ENCODE measurements around the gene TMEM80.

Gene TMEM80

GRCh38 chr11:701741-702461 lies 6.3 kb downstream of the TMEM80 start:
- no peak overlapping the region for H3K4me3 ChIP-seq (ENCODE audit: low read length)
- TF ChIP-seq ZNF274 (IDR thresholded peaks at IDR 0.05; ENCODE audit: low read depth, low read length), result no peak

- no peak overlapping the region for H3K4me3 ChIP-seq (ENCODE audit: low read length)
- no peak for TF ChIP-seq ZNF274 (IDR thresholded peaks at IDR 0.05; ENCODE audit: low read depth, low read length)
These were observed 7.1 kb downstream of the TMEM80 start for GRCh38 chr11:702462-703461.

- TF ChIP-seq ZNF274 (IDR thresholded peaks at IDR 0.05; ENCODE audit: low read depth, low read length), result no peak
- H3K4me3 ChIP-seq (ENCODE audit: low read length), result no peak overlapping the region
These were observed 7.9 kb downstream of the TMEM80 start for GRCh38 chr11:703506-703905.

GRCh38 chr11:704228-704674 lies 8.6 kb downstream of the TMEM80 start:
- no peak for TF ChIP-seq ZNF274 (IDR thresholded peaks at IDR 0.05; ENCODE audit: low read depth, low read length)
- no peak overlapping the region for H3K4me3 ChIP-seq (ENCODE audit: low read length)

- H3K4me3 ChIP-seq (ENCODE audit: low read length), result no peak overlapping the region
- no peak for TF ChIP-seq ZNF274 (IDR thresholded peaks at IDR 0.05; ENCODE audit: low read depth, low read length)
These were observed 9.4 kb downstream of the TMEM80 start for GRCh38 chr11:704781-705645.

GRCh38 chr11:705646-706438 lies 10.2 kb downstream of the TMEM80 start, which contains the start of gene EPS8L2:
EPS8L2 (plus strand) TSS chr11:706231; CDS start chr11:709408, 3,177 bp downstream.
- peak within 1 kb of the TSS; percentile 40; the same call in 1 of the 2 replicates for H3K4me3 ChIP-seq (ENCODE audit: low read length)

GRCh38 chr11:706439-706956 lies 10.9 kb downstream of the TMEM80 start:
- H3K4me3 ChIP-seq (ENCODE audit: low read length), result peak overlapping the region; percentile 40; the same call in 1 of the 2 replicates

More at GRCh38 chr11:705646-706438, 10.2 kb downstream of the TMEM80 start, which contains the start of gene EPS8L2:
- no peak for TF ChIP-seq ZNF274 (IDR thresholded peaks at IDR 0.05; ENCODE audit: low read depth, low read length)

GRCh38 chr11:706957-707816 lies 11.6 kb downstream of the TMEM80 start:
- H3K4me3 ChIP-seq (ENCODE audit: low read length), result peak overlapping the region; percentile 40; the same call in 1 of the 2 replicates
- TF ChIP-seq ZNF274 (IDR thresholded peaks at IDR 0.05; ENCODE audit: low read depth, low read length), result no peak

More at GRCh38 chr11:706439-706956, 10.9 kb downstream of the TMEM80 start:
- no peak for TF ChIP-seq ZNF274 (IDR thresholded peaks at IDR 0.05; ENCODE audit: low read depth, low read length)

- no peak overlapping the region for H3K4me3 ChIP-seq (ENCODE audit: low read length)
- no peak for TF ChIP-seq ZNF274 (IDR thresholded peaks at IDR 0.05; ENCODE audit: low read depth, low read length)
These were observed 12.3 kb downstream of the TMEM80 start for GRCh38 chr11:707817-708420.

- no peak overlapping the region for H3K4me3 ChIP-seq (ENCODE audit: low read length)
- no peak for TF ChIP-seq ZNF274 (IDR thresholded peaks at IDR 0.05; ENCODE audit: low read depth, low read length)
These were observed 12.9 kb downstream of the TMEM80 start for GRCh38 chr11:708511-708910.
